ENCODE data around the gene SYNGR4. TPM values are rescaled to one million over a fixed set of nuclear protein-coding genes. Genes with fewer than 3 reads are reported as not detected.
"Not testable (repeated sequence)": the region's sequence is repeated elsewhere in the genome, so short reads cannot be mapped to it uniquely, and the experiment has no call there.

The SYNGR4 gene, protein sequence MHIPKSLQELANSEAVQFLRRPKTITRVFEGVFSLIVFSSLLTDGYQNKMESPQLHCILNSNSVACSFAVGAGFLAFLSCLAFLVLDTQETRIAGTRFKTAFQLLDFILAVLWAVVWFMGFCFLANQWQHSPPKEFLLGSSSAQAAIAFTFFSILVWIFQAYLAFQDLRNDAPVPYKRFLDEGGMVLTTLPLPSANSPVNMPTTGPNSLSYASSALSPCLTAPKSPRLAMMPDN
- total RNA-seq = not detected

DNA sequence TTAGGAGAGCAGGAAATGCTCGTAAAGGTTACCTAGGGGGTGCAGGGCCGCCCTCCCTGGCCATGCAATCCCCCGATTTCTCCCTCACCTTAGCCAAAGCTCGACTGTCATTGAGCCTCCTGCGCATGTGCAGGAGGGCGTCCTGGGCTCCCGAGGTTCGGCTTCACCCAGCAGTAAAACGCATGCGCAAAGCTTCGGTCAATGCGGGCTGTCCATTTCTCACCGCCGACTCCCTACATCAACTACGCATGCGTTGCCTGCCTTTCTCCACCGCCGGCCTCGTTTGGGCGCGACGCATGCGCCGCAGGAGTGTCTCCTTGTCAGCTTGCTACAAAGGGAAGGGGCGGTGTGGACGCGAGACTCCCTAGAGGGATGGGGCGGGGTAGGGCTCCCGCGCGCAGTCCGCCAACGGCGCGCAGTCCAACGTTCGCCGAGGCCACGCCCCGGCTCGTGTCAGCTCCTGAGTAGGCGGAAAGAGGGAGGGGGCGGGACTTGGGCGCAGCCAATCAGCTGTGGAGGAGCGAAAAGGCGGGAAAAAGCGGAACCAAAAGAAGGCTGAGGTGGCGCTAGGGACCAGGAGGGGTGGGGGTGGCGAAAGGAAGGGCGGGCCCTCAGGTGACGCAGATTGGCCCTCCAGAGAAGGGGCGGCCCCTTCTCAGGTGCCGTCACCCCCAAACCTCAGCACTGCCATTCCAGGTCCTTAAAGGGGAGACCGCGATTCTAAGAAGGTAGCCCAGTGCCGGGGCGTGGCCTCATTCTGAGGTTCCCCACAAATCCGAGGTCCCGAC, at the start of gene SYNGR4, which contains the start of gene TMEM143:
SYNGR4 (plus strand) TSS at position 558 of the 788 bp plus-strand sequence. CDS start 1,476 bp downstream, outside the sequence.
TMEM143 (minus strand) TSS at position 131 of the 788 bp plus-strand sequence; CDS start at position 111, 20 bp downstream.
- TF ChIP-seq, protein P1, sequence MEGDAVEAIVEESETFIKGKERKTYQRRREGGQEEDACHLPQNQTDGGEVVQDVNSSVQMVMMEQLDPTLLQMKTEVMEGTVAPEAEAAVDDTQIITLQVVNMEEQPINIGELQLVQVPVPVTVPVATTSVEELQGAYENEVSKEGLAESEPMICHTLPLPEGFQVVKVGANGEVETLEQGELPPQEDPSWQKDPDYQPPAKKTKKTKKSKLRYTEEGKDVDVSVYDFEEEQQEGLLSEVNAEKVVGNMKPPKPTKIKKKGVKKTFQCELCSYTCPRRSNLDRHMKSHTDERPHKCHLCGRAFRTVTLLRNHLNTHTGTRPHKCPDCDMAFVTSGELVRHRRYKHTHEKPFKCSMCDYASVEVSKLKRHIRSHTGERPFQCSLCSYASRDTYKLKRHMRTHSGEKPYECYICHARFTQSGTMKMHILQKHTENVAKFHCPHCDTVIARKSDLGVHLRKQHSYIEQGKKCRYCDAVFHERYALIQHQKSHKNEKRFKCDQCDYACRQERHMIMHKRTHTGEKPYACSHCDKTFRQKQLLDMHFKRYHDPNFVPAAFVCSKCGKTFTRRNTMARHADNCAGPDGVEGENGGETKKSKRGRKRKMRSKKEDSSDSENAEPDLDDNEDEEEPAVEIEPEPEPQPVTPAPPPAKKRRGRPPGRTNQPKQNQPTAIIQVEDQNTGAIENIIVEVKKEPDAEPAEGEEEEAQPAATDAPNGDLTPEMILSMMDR (IDR thresholded peaks at IDR 0.05) = no peak

DNA sequence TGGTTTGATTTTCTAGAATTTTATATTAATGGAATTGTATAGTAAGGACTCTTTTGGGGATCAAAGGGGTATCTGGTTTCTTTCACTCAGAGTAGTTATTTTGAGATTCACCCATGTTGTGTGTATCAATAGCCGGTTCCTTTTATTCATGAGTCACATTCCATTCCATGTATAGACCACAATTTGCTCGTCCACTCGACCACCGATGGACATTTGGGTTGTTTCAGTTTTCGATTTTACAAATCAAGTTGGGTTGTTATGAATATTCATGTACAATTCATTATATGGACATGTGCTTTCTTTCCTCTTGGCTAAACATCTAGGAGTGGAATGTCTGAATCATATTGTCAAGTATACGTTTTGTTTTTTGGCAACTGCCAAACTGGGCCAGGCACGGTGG, 48.5 kb upstream of the SYNGR4 start:
- no peak overlapping the region for H3K9ac ChIP-seq (ENCODE audit: low read depth in 2 of 2, low read length in 2 of 2)
- DNase-seq = no peak
- no peaks in the 10 kb centered on the region for H3K9me3 ChIP-seq
- H3K27me3 ChIP-seq = no peaks in the 10 kb centered on the region
- no peaks in the 10 kb centered on the region for H3K36me3 ChIP-seq
- H3K4me3 ChIP-seq = no peak overlapping the region
- TF ChIP-seq, protein P1 (IDR thresholded peaks at IDR 0.05) = no peak
- no peak overlapping the region for H3K27ac ChIP-seq
- intact Hi-C loops (cut with DNase I) = loop anchor here (10.0 kb wide), 2 partner anchors 79 to 269 kb away; partner anchors contain the start of genes GRIN2D and KDELR1
- peaks cover 6% of the 10 kb centered on the region for H3K4me1 ChIP-seq

More for the DNA sequence above, at the start of gene SYNGR4, which contains the start of gene TMEM143:
- DNase-seq = peak; percentile 98
- Histone ChIP-seq H3K36me3 (no peaks in the 10 kb centered on the region), H3K27ac (peak within 1 kb of the TSS; percentile 98), H3K4me3 (peak within 1 kb of the TSS; percentile 63), H3K4me1 (peaks cover 4% of the 10 kb centered on the region), H3K27me3 (no peaks in the 10 kb centered on the region), H3K9me3 (no peaks in the 10 kb centered on the region), H3K9ac (ENCODE audit: low read depth in 2 of 2, low read length in 2 of 2) (peak within 1 kb of the TSS; percentile 85 to 95)
- intact Hi-C loops (cut with DNase I) = no loop called here

DNA sequence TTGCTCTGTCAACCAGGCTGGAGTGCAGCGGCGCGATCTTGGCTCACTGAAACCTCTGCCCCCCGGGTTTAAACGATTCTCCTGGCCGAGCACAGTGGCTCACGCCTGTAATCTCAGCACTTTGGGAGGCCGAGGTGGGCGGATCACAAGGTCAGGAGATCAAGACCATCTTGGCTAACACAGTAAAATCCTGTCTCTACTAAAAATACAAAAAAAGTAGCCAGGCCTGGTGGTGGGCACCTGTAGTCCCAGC, 46.5 kb upstream of the SYNGR4 start:
- H3K9ac ChIP-seq (ENCODE audit: low read depth in 2 of 2, low read length in 2 of 2); DNase-seq; H3K9me3 ChIP-seq; H3K36me3 ChIP-seq; H3K4me3 ChIP-seq; H3K4me1 ChIP-seq; H3K27me3 ChIP-seq; H3K27ac ChIP-seq: not testable (repeated sequence)
- intact Hi-C loops (cut with DNase I) = loop anchor here (10.0 kb wide), 2 partner anchors 77 to 267 kb away; partner anchors contain the start of genes GRIN2D and KDELR1

DNA sequence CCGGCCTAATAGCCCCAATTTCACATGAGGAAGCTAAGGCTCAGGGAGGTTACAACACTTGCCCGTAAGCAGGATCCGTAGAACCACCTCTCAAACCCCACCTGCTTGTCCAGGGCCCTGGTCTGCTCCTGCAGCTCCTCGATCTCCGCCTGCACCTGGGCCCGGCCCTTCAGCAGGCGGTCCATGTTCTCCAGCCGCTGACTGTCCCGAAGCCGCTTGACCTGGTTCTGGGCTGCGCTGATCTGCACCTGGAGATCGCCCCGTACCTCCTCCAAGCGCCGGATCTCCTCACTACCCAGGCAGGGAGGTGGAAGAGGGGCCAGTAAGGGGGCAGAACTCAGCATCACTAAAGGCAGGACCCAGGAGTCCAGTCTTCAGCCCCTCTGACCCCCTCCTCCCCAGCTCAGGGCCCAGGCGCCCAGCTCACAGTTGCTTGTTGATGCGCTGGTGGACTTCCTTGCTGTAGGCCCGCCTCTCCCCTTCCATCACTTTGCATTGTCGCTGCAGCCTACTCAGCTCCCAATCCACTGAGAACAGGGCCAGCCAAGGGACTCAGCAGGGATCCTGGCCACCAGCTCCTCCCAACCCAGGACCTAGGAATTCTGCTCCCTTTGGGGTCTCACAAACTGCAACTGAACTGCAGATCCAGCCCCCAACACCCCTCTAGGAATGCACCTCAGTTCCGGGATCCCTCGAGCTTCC, 45.7 kb upstream of the SYNGR4 start:
- TF ChIP-seq, protein P1 (IDR thresholded peaks at IDR 0.05) = no peak
- no peak for DNase-seq
- peaks cover 7% of the 10 kb centered on the region for H3K4me1 ChIP-seq
- H3K36me3 ChIP-seq = no peaks in the 10 kb centered on the region
- no peaks in the 10 kb centered on the region for H3K9me3 ChIP-seq
- no peak overlapping the region for H3K9ac ChIP-seq (ENCODE audit: low read depth in 2 of 2, low read length in 2 of 2)
- H3K27ac ChIP-seq = no peak overlapping the region
- intact Hi-C loops (cut with DNase I) = loop anchor here (10.0 kb wide), 2 partner anchors 76 to 266 kb away; partner anchors contain the start of genes GRIN2D and KDELR1
- H3K27me3 ChIP-seq = no peaks in the 10 kb centered on the region
- no peak overlapping the region for H3K4me3 ChIP-seq

DNA sequence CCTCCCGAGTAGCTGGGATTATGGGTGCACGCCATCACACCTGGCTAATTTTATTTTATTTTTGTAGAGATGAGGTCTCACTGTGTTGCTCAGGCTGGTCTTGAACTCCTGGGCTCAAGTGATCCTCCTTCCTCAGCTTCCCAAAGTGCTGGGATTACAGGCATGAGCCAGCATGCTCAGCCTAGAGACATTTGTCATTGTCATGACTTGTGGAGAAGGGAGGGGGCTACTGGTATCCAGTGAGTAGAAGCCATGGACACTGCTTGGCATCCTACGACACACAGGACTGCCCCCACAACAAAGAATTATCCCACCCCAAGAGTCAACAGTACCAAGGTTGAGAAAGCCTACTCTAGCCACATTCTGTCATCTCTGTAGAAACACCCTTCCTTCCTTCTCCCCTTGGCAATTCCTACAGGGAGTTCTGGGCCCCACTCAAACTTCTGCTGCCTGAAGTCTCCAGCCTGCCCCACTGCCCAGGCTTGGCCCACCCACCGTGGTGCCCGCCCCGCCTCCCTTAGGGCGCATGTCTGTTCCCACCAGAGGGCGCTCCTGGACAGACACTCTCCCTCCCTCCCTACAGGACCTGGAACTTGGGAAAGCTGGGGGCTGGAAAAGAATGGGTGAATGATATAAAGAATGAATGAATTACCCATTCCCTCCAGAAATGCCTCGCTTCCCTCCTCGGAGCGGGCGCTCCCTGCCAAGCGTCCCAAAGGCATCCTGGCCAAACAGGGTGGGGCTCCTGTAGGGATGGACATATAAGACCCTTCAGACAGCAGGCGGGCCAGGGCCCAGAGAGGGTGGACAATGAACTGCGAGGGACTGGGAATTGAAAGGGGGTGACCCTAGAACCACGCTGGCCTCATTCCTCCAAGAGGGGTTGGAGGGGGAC, 44.3 kb upstream of the SYNGR4 start:
- TF ChIP-seq, protein P1 (IDR thresholded peaks at IDR 0.05) = peak; percentile 82
- peaks cover 7% of the 10 kb centered on the region for H3K4me1 ChIP-seq
- peak overlapping the region; percentile 95 for H3K27ac ChIP-seq
- DNase-seq = peak; percentile 92
- intact Hi-C loops (cut with DNase I) = loop anchor here (10.0 kb wide), 3 partner anchors 75 to 295 kb away; partner anchors contain the start of genes FAM83E, GRIN2D, KDELR1 and RPL18
- H3K36me3 ChIP-seq = no peaks in the 10 kb centered on the region
- peak overlapping the region in 1 of 2 donors; percentile 46 for H3K9ac ChIP-seq (ENCODE audit: low read depth in 2 of 2, low read length in 2 of 2)
- no peaks in the 10 kb centered on the region for H3K9me3 ChIP-seq
- no peaks in the 10 kb centered on the region for H3K27me3 ChIP-seq
- H3K4me3 ChIP-seq = no peak overlapping the region

All from colonic mucosa (tissue), 4 donors.